ENCODE data around the gene AGK. TPM values are rescaled to one million over a fixed set of nuclear protein-coding genes. Genes with fewer than 3 reads are reported as not detected.

The AGK gene
- total RNA-seq, 1 experiment from 2014 or later, result 38.2 TPM

DNA sequence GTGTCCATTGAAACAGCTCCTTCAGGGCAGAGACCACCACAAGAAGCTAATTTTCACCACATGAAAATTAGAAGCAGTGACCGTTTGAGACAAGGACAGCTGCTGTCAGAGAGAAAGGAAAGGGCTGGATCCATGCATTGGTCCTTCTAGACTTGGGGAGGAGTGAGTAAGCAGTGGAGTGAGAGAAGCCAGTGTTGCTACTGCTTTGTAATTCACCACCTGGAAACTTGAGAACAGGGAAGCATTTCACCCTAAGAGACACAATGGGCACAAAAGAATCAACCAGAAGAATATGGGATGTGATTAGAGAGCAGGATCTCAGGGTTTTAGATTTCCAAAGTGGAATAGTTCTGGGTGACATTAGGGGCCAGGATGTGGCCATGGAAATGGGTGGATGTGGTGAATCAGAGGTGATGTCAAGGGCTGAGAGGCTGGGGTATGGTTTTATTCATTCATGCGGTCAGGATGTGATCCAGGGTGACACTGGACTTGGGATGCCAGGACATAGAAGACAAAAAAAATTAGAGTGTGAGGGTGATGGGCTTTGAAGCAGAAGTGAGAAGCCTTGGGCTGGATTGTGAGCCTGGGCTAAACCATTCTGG, 89.1 kb downstream of the AGK start:
- H3K4me2 ChIP-seq (ENCODE audit: low read length), result no peak overlapping the region
- peaks cover 10% of the 10 kb centered on the region; the same call in 1 of the 2 replicates for H3K36me3 ChIP-seq (ENCODE audit: low read depth, low read length)
- ChIA-PET CTCF (no interaction called here), POLR2A (ENCODE audit: unreplicated experiment) (no interaction called here)
- TF ChIP-seq EZH2 (IDR thresholded peaks at IDR 0.05; ENCODE audit: low read length, unreplicated experiment) (no peak), CTCF (conservative IDR thresholded peaks at IDR 0.05; ENCODE audit: low read depth, low read length) (no peak), EZH2phosphoT487 (IDR thresholded peaks at IDR 0.05; ENCODE audit: borderline replicate concordance, low read length) (no peak)
- no peak for ATAC-seq
- no peaks in the 10 kb centered on the region for H3F3A ChIP-seq (ENCODE audit: low read length, unreplicated experiment)
- no TSS peak for BruUV-seq (replicated peaks)
- H3K4me1 ChIP-seq (ENCODE audit: insufficient read depth, low read length), result no peaks in the 10 kb centered on the region
- H3K9ac ChIP-seq (ENCODE audit: low read length), result no peak overlapping the region
- no peak overlapping the region for H3K4me3 ChIP-seq (ENCODE audit: low read length)
- no peak for DNase-seq
- intact Hi-C loops (cut with micrococcal nuclease), result no loop called here
- no peaks in the 10 kb centered on the region for H4K20me1 ChIP-seq (ENCODE audit: low read length)
- no peaks in the 10 kb centered on the region for H3K27me3 ChIP-seq (ENCODE audit: low read length)
- no peak overlapping the region for H2AFZ ChIP-seq (ENCODE audit: low read length)
- H3K9me2 ChIP-seq (replicated peaks; ENCODE audit: low read length), result no peaks in the 10 kb centered on the region
- H3K27ac ChIP-seq (ENCODE audit: low read length), result no peak overlapping the region
- no peaks in the 10 kb centered on the region for H3K9me3 ChIP-seq (ENCODE audit: low read length)
- H3K79me2 ChIP-seq (ENCODE audit: low read length), result no peaks in the 10 kb centered on the region

- no peaks in the 10 kb centered on the region for H4K20me1 ChIP-seq (ENCODE audit: low read length)
- no peaks in the 10 kb centered on the region for H3K4me1 ChIP-seq (ENCODE audit: insufficient read depth, low read length)
- no peak for ATAC-seq
- H3F3A ChIP-seq (ENCODE audit: low read length, unreplicated experiment), result no peaks in the 10 kb centered on the region
- no peak overlapping the region for H3K4me2 ChIP-seq (ENCODE audit: low read length)
- no peak overlapping the region for H3K27ac ChIP-seq (ENCODE audit: low read length)
- no peaks in the 10 kb centered on the region for H3K79me2 ChIP-seq (ENCODE audit: low read length)
- H3K9me2 ChIP-seq (replicated peaks; ENCODE audit: low read length), result no peaks in the 10 kb centered on the region
- no peak for TF ChIP-seq EZH2 (IDR thresholded peaks at IDR 0.05; ENCODE audit: low read length, unreplicated experiment)
- TF ChIP-seq EZH2phosphoT487 (IDR thresholded peaks at IDR 0.05; ENCODE audit: borderline replicate concordance, low read length), result no peak
- no peak for TF ChIP-seq CTCF (conservative IDR thresholded peaks at IDR 0.05; ENCODE audit: low read depth, low read length)
- ChIA-PET CTCF (interaction anchor here (0.8 kb wide), 1 partner anchor 10 kb away, joined by 3 read pairs; no protein-coding TSS in a partner anchor), POLR2A (ENCODE audit: unreplicated experiment) (no interaction called here)
- no peaks in the 10 kb centered on the region for H3K27me3 ChIP-seq (ENCODE audit: low read length)
- no peaks in the 10 kb centered on the region for H3K9me3 ChIP-seq (ENCODE audit: low read length)
- intact Hi-C loops (cut with micrococcal nuclease), result no loop called here
- H2AFZ ChIP-seq (ENCODE audit: low read length), result no peak overlapping the region
- no peak overlapping the region for H3K4me3 ChIP-seq (ENCODE audit: low read length)
- peaks cover 10% of the 10 kb centered on the region; the same call in 1 of the 2 replicates for H3K36me3 ChIP-seq (ENCODE audit: low read depth, low read length)
- BruUV-seq (replicated peaks), result no TSS peak
- no peak for DNase-seq
- H3K9ac ChIP-seq (ENCODE audit: low read length), result no peak overlapping the region
Observed at GRCh38 chr7:141641876-141642275, 90.7 kb downstream of the AGK start.

- BruUV-seq (replicated peaks), result no TSS peak
- no peak for DNase-seq
- Histone ChIP-seq H3K4me2 (ENCODE audit: low read length) (no peak overlapping the region), H3F3A (ENCODE audit: low read length, unreplicated experiment) (no peaks in the 10 kb centered on the region), H3K4me1 (ENCODE audit: insufficient read depth, low read length) (no peaks in the 10 kb centered on the region), H3K9me2 (replicated peaks; ENCODE audit: low read length) (no peaks in the 10 kb centered on the region), H3K36me3 (ENCODE audit: low read depth, low read length) (peaks cover 11% of the 10 kb centered on the region), H3K4me3 (ENCODE audit: low read length) (no peak overlapping the region), H3K27me3 (ENCODE audit: low read length) (no peaks in the 10 kb centered on the region), H3K79me2 (ENCODE audit: low read length) (no peaks in the 10 kb centered on the region), H3K9me3 (ENCODE audit: low read length) (no peaks in the 10 kb centered on the region), H2AFZ (ENCODE audit: low read length) (no peak overlapping the region), H4K20me1 (ENCODE audit: low read length) (no peaks in the 10 kb centered on the region), H3K27ac (ENCODE audit: low read length) (no peak overlapping the region), H3K9ac (ENCODE audit: low read length) (no peak overlapping the region)
- intact Hi-C loops (cut with micrococcal nuclease), result no loop called here
- no peak for ATAC-seq
- CTCF ChIA-PET, result no interaction called here
- no peak for TF ChIP-seq CTCF (conservative IDR thresholded peaks at IDR 0.05; ENCODE audit: low read depth, low read length)
- no peak for TF ChIP-seq EZH2 (IDR thresholded peaks at IDR 0.05; ENCODE audit: low read length, unreplicated experiment)
- TF ChIP-seq EZH2phosphoT487 (IDR thresholded peaks at IDR 0.05; ENCODE audit: borderline replicate concordance, low read length), result no peak
- POLR2A ChIA-PET (ENCODE audit: unreplicated experiment), result no interaction called here
Observed at GRCh38 chr7:141645188-141645587, 94.0 kb downstream of the AGK start.
